ENCODE data around the gene ANTXR2.
"Not testable (repeated sequence)": the region's sequence is repeated elsewhere in the genome, so short reads cannot be mapped to it uniquely, and the experiment has no call there.

Gene ANTXR2

GRCh38 chr4:80004319-80004718 is 68.7 kb downstream of the ANTXR2 start:
- Histone ChIP-seq H4K20me1 (ENCODE audit: insufficient read depth, low read length) (no peaks in the 10 kb centered on the region), H3K9me2 (replicated peaks; ENCODE audit: insufficient read depth, low read length) (no peaks in the 10 kb centered on the region), H3K79me2 (ENCODE audit: low read length) (no peaks in the 10 kb centered on the region), H3K4me2 (ENCODE audit: low read depth, low read length) (no peak overlapping the region), H2AFZ (ENCODE audit: low read length) (no peak overlapping the region), H3K36me3 (replicated peaks; ENCODE audit: insufficient read depth, low read length) (no peaks in the 10 kb centered on the region), H3F3A (ENCODE audit: insufficient read depth, low read length) (no peaks in the 10 kb centered on the region; the same call in 1 of the 2 replicates), H3K27me3 (replicated peaks; ENCODE audit: insufficient read depth, low read length) (no peaks in the 10 kb centered on the region), H3K4me1 (ENCODE audit: low read length) (peaks cover 18% of the 10 kb centered on the region), H3K4me3 (ENCODE audit: low read length) (no peak overlapping the region), H3K9ac (ENCODE audit: low read length) (no peak overlapping the region), H3K27ac (ENCODE audit: low read length) (no peak overlapping the region), H3K9me3 (replicated peaks; ENCODE audit: insufficient read depth, low read length) (no peaks in the 10 kb centered on the region)
- no peak for DNase-seq
- TF ChIP-seq EZH2 (optimal IDR thresholded peaks at IDR 0.05; ENCODE audit: low read depth, low read length), result no peak
- no peak for TF ChIP-seq CTCF (IDR thresholded peaks at IDR 0.05; ENCODE audit: low read length)
- TF ChIP-seq EZH2phosphoT487 (IDR thresholded peaks at IDR 0.05; ENCODE audit: low read length), result no peak

GRCh38 chr4:80002559-80002958 is 70.5 kb downstream of the ANTXR2 start:
- not testable (repeated sequence) for H3F3A ChIP-seq (ENCODE audit: insufficient read depth, low read length); H3K9ac ChIP-seq (ENCODE audit: low read length); H2AFZ ChIP-seq (ENCODE audit: low read length); H3K4me2 ChIP-seq (ENCODE audit: low read depth, low read length); H3K27me3 ChIP-seq (replicated peaks; ENCODE audit: insufficient read depth, low read length); H3K27ac ChIP-seq (ENCODE audit: low read length); H3K9me2 ChIP-seq (replicated peaks; ENCODE audit: insufficient read depth, low read length); H4K20me1 ChIP-seq (ENCODE audit: insufficient read depth, low read length); H3K79me2 ChIP-seq (ENCODE audit: low read length); H3K36me3 ChIP-seq (replicated peaks; ENCODE audit: insufficient read depth, low read length); DNase-seq; H3K4me3 ChIP-seq (ENCODE audit: low read length); H3K9me3 ChIP-seq (replicated peaks; ENCODE audit: insufficient read depth, low read length)
- peaks cover 14% of the 10 kb centered on the region for H3K4me1 ChIP-seq (ENCODE audit: low read length)

GRCh38 chr4:79999048-79999447 is 74.0 kb downstream of the ANTXR2 start:
- H3K79me2 ChIP-seq (ENCODE audit: low read length), result not testable (repeated sequence)

GRCh38 chr4:79998201-79998600 is 74.8 kb downstream of the ANTXR2 start:
- no peaks in the 10 kb centered on the region for H3K9me2 ChIP-seq (replicated peaks; ENCODE audit: insufficient read depth, low read length)
- no peak for DNase-seq
- TF ChIP-seq EZH2phosphoT487 (IDR thresholded peaks at IDR 0.05; ENCODE audit: low read length), result no peak
- no peak for TF ChIP-seq EZH2 (optimal IDR thresholded peaks at IDR 0.05; ENCODE audit: low read depth, low read length)
- no peaks in the 10 kb centered on the region for H3K36me3 ChIP-seq (replicated peaks; ENCODE audit: insufficient read depth, low read length)
- no peak overlapping the region for H3K27ac ChIP-seq (ENCODE audit: low read length)
- H3K4me3 ChIP-seq (ENCODE audit: low read length), result no peak overlapping the region
- no peaks in the 10 kb centered on the region for H3F3A ChIP-seq (ENCODE audit: insufficient read depth, low read length)
- no peaks in the 10 kb centered on the region for H3K27me3 ChIP-seq (replicated peaks; ENCODE audit: insufficient read depth, low read length)
- H4K20me1 ChIP-seq (ENCODE audit: insufficient read depth, low read length), result no peaks in the 10 kb centered on the region
- H3K9ac ChIP-seq (ENCODE audit: low read length), result no peak overlapping the region
- no peaks in the 10 kb centered on the region for H3K9me3 ChIP-seq (replicated peaks; ENCODE audit: insufficient read depth, low read length)
- no peak overlapping the region for H2AFZ ChIP-seq (ENCODE audit: low read length)
- no peaks in the 10 kb centered on the region for H3K79me2 ChIP-seq (ENCODE audit: low read length)
- H3K4me2 ChIP-seq (ENCODE audit: low read depth, low read length), result no peak overlapping the region
- no peaks in the 10 kb centered on the region for H3K4me1 ChIP-seq (ENCODE audit: low read length)

More at GRCh38 chr4:79999048-79999447, 74.0 kb downstream of the ANTXR2 start:
- H3K4me1 ChIP-seq (ENCODE audit: low read length); H3K9me3 ChIP-seq (replicated peaks; ENCODE audit: insufficient read depth, low read length); H3K27ac ChIP-seq (ENCODE audit: low read length); H3K9me2 ChIP-seq (replicated peaks; ENCODE audit: insufficient read depth, low read length); H4K20me1 ChIP-seq (ENCODE audit: insufficient read depth, low read length); DNase-seq; H3K4me2 ChIP-seq (ENCODE audit: low read depth, low read length); H3K27me3 ChIP-seq (replicated peaks; ENCODE audit: insufficient read depth, low read length); H3K9ac ChIP-seq (ENCODE audit: low read length); H3K36me3 ChIP-seq (replicated peaks; ENCODE audit: insufficient read depth, low read length); H3F3A ChIP-seq (ENCODE audit: insufficient read depth, low read length); H2AFZ ChIP-seq (ENCODE audit: low read length); H3K4me3 ChIP-seq (ENCODE audit: low read length): not testable (repeated sequence)

GRCh38 chr4:79996851-79997250 is 76.2 kb downstream of the ANTXR2 start:
- Histone ChIP-seq H3K4me3 (ENCODE audit: low read length) (no peak overlapping the region), H3K4me2 (ENCODE audit: low read depth, low read length) (no peak overlapping the region), H4K20me1 (ENCODE audit: insufficient read depth, low read length) (no peaks in the 10 kb centered on the region), H2AFZ (ENCODE audit: low read length) (no peak overlapping the region), H3K4me1 (ENCODE audit: low read length) (no peaks in the 10 kb centered on the region), H3K27ac (ENCODE audit: low read length) (no peak overlapping the region), H3K9me2 (replicated peaks; ENCODE audit: insufficient read depth, low read length) (no peaks in the 10 kb centered on the region), H3K9me3 (replicated peaks; ENCODE audit: insufficient read depth, low read length) (no peaks in the 10 kb centered on the region), H3K36me3 (replicated peaks; ENCODE audit: insufficient read depth, low read length) (no peaks in the 10 kb centered on the region), H3K9ac (ENCODE audit: low read length) (no peak overlapping the region), H3K79me2 (ENCODE audit: low read length) (no peaks in the 10 kb centered on the region), H3F3A (ENCODE audit: insufficient read depth, low read length) (no peaks in the 10 kb centered on the region), H3K27me3 (replicated peaks; ENCODE audit: insufficient read depth, low read length) (no peaks in the 10 kb centered on the region)
- DNase-seq, result no peak
- TF ChIP-seq CTCF (IDR thresholded peaks at IDR 0.05; ENCODE audit: low read length) (no peak), EZH2 (optimal IDR thresholded peaks at IDR 0.05; ENCODE audit: low read depth, low read length) (no peak), EZH2phosphoT487 (IDR thresholded peaks at IDR 0.05; ENCODE audit: low read length) (no peak)

Data from MM.1S (cell line).